Measurements from ENCODE around the gene BIRC6.
A peak's percentile ranks its signal among the peaks of the same experiment; 100 is the strongest.
"Not testable (repeated sequence)": the region's sequence is repeated elsewhere in the genome, so short reads cannot be mapped to it uniquely, and the experiment has no call there.

BIRC6 gene

DNA sequence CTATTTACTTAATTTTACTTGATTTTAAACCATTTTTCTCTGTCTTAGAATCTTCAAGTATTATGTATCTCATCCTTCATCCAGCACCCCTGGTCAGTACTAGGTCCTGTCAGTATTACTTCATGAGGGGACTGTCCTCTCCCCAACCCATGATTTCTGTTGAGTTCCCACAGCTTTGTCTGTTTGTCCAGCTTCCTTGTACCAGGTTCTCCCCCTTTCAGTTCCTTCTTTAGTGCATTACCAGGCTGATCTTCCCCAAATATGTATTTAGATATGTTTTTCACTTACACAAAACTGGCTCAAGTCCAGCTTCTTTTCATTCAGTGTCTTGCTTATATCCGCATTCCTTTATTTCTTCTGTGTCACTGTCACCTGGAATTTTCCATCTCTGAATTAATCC is 257.3 kb downstream of the BIRC6 start:
- no peak for DNase-seq (ENCODE audit: low read depth)

DNA sequence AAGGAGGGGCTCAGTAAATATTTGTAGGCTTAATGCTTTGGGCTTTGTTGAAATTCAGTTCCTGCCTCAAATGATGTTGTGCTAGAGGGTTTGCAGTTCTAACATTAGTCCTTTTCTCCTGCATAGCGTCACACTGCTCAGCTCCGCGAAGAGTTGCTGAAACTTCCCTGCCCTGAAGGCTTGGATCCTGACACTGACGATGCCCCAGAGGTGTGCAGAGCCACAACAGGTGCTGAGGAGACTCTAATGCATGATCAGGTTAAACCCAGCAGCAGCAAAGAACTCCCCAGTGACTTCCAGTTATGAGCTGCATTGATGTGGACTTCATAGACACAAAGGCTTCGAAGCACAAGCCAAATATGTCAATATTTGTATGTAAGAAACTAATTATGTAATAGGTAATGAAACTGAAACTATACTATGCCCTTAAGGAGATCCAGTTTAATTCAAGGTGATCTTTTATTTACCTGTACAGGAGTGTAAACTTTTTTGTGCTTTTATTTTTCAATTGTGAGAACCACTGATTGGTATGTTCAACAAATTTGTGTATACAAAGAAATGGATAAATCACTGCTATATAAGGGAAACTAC is 260.9 kb downstream of the BIRC6 start:
- no peak for DNase-seq (ENCODE audit: low read depth)

DNA sequence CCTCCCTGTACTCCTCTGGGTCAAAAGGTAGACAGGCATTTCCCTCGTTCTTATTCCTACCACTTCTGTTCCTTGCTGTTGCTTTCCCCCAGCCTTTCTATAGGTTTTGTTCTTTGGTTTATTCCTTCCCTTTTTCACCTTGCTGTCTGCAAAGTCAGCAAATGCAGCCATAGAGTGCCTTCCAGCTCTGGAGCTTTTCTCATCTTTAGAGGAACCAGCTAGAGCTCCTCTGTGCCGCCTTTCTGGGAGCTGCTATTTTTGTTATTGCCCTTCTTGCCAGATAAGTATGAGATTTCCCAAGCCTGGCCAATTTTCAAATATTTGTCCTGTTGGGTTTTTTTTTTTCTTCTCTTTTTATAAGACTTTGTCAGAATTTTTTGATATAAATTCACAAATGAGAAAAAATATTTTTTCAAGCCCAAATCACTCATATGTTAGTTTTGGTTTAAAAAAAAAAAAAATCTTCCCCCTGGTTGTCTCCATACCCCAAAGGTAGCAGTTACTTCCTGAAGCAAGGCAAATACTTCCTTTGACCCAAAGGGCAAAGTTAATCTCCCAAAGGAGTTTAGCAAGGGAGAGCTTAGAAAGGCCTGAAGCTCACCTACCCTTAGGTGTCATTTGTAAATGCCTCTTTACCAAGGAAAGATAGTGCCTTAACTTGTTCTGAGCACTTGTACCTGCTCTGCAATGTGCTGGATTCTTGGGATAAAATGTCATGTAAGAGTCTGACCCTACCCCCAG is 265.9 kb downstream of the BIRC6 start:
- DNase-seq (ENCODE audit: low read depth), result no peak

DNA sequence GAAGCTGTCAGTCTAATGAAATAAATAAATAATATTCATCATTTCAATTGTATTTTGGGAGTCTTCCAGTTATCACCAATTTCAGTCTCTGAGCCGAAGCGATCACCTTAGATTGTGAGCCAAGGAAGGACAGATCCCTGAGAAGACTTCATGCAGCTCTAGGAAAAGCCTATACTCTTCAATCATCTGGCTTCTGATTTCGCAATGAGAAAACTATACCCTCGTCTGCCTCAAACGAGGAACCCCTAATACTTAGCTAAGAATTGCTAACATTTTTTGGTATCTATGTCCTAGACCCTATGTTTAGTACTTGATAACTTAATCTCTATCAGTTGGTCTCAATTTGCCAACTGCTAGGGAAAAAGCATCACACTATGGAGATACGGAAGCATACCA is 266.5 kb downstream of the BIRC6 start:
- DNase-seq (ENCODE audit: low read depth), result no peak

DNA sequence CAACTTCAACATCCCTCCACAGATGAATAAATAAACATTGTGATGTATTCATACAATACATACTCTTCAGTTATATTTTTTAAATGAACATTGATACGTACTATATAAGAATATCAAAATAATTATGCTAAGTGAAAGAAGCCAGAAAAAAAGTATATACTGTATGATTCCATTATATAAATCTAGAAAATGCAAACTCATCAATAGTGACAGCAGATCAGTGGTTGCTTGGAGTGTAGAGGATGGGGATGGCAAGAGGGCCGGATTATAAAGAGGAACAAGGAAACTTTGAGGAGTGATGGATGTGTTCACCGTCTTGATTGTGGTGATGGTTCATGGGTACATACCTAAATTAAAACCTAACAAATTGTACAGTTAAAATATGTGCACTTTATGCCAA is 268.0 kb downstream of the BIRC6 start:
- DNase-seq (ENCODE audit: low read depth), result no peak

DNA sequence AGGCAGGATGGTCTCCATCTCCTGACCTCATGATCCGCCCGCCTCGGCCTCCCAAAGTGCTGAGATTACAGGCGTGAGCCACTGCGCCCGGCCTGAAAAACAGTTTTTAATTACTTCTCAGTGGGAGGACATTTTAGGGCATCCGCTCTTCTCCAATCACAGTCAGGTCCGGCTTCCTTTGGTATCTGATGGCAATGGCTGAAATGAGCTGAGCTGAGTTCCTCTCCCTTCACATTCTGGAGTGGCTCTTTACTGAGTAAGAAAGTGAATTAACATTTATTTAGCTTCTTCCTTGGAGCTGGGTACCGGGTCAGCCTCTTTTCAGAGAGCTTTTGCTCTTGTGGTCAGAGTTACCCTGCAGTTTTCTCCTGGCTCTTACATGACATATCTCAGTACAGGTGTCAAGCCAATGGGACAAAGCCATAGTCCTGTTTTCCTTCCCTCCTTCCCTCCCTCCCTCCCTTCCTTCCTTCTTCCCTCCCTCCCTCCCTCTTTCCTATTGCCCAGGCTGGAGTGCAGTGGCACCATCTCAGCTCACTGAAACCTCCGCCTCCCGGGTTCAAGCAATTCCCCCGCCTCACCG is 269.9 kb downstream of the BIRC6 start:
- DNase-seq (ENCODE audit: low read depth), result no peak

DNA sequence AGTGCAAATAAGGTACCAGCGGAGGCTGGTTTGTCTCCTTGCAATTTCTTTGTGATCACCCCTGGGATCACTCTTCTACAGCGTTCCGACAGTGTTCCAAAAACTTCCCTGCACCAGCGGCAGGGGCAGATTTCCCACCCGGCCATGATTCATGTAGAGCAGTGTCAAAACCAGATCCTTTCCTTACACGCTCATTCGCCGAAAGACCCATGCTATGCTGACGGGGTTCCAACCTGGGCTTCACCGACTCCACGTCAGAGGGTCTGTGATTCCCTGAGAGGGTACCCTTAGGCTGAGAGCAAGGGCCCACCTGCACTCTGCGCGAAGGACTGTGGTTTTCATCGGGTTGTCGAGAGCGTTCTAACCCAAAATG is 270.6 kb downstream of the BIRC6 start:
- no peak for DNase-seq (ENCODE audit: low read depth)

DNA sequence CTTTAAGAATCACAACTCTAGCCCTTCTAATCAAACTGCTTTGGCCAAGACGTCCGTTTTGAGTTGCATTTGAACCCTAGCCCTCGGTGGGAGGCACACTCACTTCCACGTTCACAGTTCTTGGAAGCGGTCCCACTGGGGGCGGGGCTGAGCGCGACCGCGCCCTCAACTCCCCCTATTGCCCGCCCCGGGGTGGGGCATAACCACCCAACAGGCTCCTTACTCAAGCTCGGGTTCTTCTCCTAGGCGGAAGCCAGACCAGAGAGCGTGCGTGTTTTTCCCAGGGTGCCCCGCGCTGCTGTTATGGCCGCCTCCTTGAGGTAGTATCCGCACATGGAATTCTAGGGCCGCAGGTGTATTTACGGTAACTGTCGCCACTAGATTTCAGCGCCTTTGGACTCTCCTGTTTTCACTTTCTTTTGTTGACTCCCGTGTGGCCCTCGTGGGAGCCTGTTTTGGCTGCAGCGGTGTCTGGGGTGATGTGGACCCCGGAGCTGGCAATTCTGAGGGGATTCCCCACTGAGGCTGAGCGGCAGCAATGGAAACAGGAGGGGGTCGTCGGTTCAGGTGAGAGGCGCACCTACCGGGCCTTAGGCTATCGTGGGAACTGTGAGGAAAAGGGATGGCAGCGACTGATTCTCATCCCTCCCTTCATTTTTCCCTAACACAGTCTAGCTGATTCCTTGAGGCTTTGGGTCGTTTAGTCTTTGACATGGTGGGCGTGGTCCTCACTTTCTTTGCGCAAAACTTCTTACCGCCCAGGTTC is 271.2 kb downstream of the BIRC6 start, which contains the start of gene TTC27:
Gene TTC27 (plus strand): TSS at position 237 of the 766 bp plus-strand sequence. CDS start 243 bp downstream, at position 480.
- peak; percentile 88 for DNase-seq (ENCODE audit: low read depth)

DNA sequence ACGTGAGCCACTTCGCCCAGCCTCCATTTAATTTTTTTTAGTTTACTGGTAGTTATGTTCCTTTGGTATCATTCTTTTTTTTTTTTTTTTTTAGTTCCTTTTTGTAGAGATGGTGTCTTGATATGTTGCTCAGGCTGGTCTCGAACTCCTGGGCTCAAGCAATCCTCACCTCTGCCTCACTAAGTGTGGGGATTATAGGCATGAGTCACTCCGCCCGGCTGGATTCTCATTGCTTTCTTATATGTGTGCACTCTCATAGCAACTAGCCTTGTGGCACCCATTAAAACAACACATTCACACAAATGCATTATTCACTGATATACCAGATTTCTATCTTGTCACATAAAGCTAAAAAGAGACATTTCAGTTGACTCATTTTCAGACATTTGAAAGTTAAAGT is 275.3 kb downstream of the BIRC6 start:
- no peak for DNase-seq (ENCODE audit: low read depth)

DNA sequence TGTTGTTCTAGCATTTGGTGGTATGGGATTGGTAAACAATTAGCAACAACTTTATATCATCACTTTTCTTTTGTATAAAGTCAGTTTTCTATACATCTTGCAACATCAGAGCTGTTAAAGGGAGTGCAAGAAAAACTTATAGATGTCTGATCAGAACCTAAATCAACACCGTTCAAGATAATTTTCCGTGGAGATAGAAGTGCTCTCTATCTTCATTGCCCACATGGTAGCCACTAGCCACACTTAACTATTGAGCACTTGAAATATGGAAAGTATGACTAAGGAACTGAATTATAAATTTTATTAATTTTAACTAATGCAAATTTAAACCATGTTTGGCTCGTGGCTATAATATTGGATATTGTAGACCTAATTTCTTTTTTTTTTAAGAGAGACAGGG is 276.2 kb downstream of the BIRC6 start:
- no peak for DNase-seq (ENCODE audit: low read depth)

DNA sequence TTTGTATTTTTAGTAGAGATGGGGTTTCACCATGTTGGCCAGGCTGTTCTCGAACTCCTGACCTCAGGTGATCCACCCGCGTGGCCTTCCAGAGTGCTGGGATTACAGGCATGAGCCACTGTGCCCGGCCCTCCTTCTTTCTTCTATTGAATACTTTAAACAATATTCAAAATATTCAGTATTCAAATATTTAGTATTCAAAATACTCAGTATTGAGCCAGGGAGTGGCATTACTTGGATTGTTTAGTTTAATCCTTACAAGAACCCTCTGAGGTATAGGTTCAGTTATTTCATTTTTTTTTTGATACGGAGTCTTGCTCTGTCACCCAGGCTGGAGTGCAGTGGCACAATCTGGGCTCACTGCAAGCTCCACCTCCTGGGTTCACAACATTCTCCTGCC is 281.7 kb downstream of the BIRC6 start:
- not testable (repeated sequence) for DNase-seq (ENCODE audit: low read depth)

DNA sequence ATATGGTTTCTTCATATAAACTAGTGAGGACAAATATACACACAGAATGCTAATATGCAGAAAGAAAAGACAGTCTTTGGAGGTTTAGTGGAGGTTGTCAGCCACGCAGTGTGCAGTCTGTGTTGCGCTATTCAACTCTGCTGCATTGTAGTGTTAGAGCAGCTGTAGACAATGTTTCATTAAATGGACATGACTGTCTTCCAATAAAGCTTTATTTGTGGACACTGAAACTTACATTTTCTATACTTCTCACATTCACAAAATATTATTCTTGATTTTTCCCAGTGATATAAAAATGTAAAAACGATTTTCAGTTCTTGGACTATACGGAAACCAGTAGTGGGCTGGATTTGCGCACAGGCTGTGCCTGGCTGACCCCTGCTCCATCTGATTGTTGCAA is 284.4 kb downstream of the BIRC6 start:
- DNase-seq (ENCODE audit: low read depth), result no peak

DNA sequence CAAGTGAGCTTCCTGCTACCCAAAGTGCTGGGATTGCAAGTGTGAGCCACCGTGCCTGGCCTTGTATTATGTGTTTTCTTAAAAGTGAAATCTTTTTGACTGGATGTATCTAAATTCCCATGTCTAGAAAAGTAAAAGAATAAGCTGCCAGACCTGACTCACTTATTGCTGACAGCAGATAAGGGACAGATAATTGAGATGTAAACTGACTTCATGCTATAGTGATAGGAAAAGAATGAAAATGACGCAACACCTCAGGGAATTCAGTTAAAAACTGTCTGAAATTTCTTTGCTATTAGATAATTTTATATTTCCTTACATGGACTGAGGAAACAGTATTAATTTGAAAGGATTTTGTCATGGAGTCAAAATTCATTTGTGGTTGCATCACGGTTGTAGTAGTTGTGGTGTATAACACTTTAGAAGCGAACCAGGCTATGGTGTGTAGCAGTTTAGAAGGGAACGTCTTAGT is 290.4 kb downstream of the BIRC6 start:
- DNase-seq (ENCODE audit: low read depth), result no peak

DNA sequence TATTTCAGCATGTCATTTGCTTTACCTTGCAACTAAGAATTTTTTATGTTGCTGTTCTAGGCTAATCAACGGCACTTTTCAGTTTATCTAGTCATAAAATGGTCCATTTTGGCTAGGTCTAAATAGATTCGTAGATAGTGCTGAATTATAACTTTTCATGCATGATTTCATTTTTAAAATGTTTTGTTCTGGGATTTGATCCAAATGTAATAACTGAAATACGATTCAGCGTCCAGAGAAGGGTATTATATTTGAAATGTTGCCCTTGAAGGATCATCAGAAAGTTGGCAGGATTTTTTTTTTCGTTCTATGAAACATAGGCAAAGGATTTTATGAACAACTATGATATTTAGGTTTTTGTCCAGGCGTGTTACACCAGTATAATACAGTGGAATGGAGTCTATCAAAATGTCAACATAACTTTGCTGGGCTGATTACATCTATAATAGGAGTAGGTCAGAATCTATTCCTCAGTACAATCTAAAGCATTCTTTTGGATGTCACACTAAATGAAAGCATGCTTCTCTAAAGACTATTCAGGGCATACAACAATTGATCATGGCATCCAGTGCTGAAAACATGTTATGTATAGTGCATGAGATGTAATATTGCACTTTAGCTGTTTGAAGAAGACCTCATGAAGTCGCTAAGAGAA is 295.9 kb downstream of the BIRC6 start:
- no peak for DNase-seq (ENCODE audit: low read depth)

DNA sequence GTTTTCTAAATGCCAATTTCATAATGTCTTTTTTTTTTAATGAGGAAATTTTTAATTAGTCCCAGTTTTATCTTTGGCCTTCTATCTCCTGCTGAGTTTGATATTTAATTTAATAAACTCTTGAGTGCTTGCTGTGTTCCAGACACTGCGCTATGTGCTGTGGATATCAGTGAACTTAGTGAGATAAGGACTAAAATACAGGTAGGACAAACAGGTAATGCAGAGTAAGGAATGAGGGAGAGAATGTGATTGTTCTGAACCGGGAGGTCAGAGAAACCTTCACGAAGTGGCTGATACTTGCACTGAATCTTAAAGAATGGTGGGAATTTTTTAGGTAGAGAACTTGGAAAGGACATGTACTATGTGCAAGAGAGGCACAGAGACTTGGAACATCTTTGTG is 299.2 kb downstream of the BIRC6 start:
- no peak for DNase-seq (ENCODE audit: low read depth)

DNA sequence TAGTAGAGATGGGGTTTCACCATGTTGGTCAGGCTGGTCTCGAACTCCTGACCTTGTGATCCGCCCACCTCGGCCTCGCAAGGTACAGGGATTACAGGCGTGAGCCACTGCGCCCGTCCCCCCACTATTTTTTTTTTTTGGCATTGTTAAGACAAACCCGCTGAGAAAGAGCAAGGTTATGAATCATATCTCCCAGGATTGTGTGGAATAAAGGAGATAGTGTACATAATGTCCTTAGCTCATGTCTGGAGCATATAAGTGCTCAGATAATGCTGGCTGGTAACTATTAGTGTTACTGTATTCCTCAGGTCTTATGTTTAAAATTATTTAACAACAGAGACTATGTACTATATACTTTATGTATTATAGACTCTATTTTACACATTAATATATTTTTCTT is 307.0 kb downstream of the BIRC6 start:
- no peak for DNase-seq (ENCODE audit: low read depth)

DNA sequence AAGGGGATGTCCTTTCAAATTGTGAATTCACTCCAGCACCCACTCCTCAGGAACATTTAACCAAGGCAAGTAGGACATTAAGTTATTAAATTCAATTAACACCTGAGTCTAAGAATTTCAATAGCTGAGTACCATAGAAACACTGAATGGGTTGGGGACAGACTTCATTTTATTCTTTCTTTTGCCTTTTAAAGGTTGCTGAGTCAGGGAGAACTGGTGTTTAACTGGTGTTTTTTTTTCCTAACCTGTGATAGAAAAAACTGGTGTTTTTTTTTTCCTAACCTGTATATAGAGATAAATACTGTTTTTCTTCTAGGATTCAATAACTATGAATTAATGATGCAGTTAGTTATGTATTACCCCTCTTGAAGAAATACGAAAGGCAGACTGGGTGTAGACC is 309.9 kb downstream of the BIRC6 start:
- DNase-seq (ENCODE audit: low read depth), result no peak

DNA sequence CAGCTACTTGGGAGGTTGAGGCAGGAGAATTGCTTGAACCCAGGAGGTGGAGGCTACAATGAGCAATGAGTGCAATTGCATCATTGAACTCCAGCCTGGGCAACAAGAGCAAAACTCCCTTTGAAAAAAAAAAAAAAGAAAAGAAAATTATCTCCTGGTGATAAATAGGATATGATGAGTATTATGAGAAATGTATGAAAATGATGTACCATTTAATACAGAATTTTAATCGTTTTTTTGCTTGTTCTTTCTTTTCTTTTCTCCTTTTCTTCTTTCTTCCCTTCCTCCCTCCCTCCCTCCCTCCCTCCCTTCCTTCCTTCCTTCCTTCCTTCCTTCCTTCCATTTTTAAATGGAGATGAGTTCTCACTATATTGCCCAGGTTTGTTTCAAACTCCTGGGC is 311.4 kb downstream of the BIRC6 start:
- DNase-seq (ENCODE audit: low read depth), result no peak
